H1 (cell line): ENCODE results near the gene HSF5. TPM values are rescaled to one million over a fixed set of nuclear protein-coding genes. Genes with fewer than 3 reads are reported as not detected.
A peak's percentile ranks its signal among the peaks of the same experiment; 100 is the strongest.

Experiments used
- CTCF ChIA-PET: fragments of 300-600 bp; sonication (Branson Sonifier 250); formaldehyde crosslinking; loops from one replicate; lab custom pipeline; 2021; ENCODE audit not compliant: partially characterized antibody; lab: Charles Lee
- POLR2A ChIA-PET: fragments of 300-600 bp; sonication (Branson Sonifier 250); formaldehyde crosslinking; loops from one replicate; lab custom pipeline; 2021; ENCODE audit warnings: inconsistent platforms; ENCODE audit not compliant: partially characterized antibody; lab: Charles Lee
- DNase-seq, 2 experiments: peaks; one replicate each; pipeline versions ENCODE4 v3.0.0 to v3.0.0-alpha.2; 2010 to 2022; ENCODE audit warnings: low spot score in 2 of 2, low read depth in 1 of 2, mixed read lengths in 1 of 2
- FAIRE-seq: peaks from 2 replicates; lab custom pipeline; 2011; peaks lifted over from hg19 to GRCh38; lab: Jason Lieb, UNC
- H2AFZ ChIP-seq: 2 replicates; pipeline ENCODE4 v1.8.1; 2012; ENCODE audit warnings: low read length, inconsistent platforms
- H2AK5ac ChIP-seq: 2 replicates; pipeline ENCODE4 v1.6.1; 2013; ENCODE audit warnings: low read depth, low read length
- H2BK120ac ChIP-seq: replicated peaks from 2 replicates; pipeline ENCODE3; 2013; ENCODE audit warnings: low read depth, low read length, inconsistent platforms
- H2BK12ac ChIP-seq: 2 replicates; pipeline ENCODE4 v1.6.1; 2013; ENCODE audit warnings: low read depth, low read length
- H2BK15ac ChIP-seq: 2 replicates; pipeline ENCODE4 v1.6.1; 2013; ENCODE audit warnings: low read length
- H2BK20ac ChIP-seq: 2 replicates; pipeline ENCODE4 v1.6.1; 2013; ENCODE audit warnings: low read length
- H2BK5ac ChIP-seq: 2 replicates; pipeline ENCODE4 v1.6.1; 2013; ENCODE audit warnings: low read depth, low read length
- H3K14ac ChIP-seq: 2 replicates; pipeline ENCODE4 v1.6.1; 2013; ENCODE audit warnings: inconsistent platforms; ENCODE audit not compliant: insufficient read length
- H3K18ac ChIP-seq: 2 replicates; pipeline ENCODE4 v1.6.1; 2013; ENCODE audit warnings: low read length; ENCODE audit errors: extremely low read depth
- H3K23ac ChIP-seq: 2 replicates; pipeline ENCODE4 v1.6.1; 2013; ENCODE audit warnings: inconsistent platforms; ENCODE audit not compliant: insufficient read length
- H3K23me2 ChIP-seq: 2 replicates; pipeline ENCODE4 v1.6.1; 2013; ENCODE audit warnings: low read depth, low read length
- H3K27ac ChIP-seq: 2 replicates; pipeline ENCODE4 v1.6.1; 2011; ENCODE audit warnings: low read depth, low read length, inconsistent platforms
- H3K27me3 ChIP-seq, 4 experiments: replicated peaks in 1 of 4; 1 replicate in 1 of 4; 2 replicates in 3 of 4; pipeline versions ENCODE4 v1.6.1 to v1.8.1; 2011 to 2013; ENCODE audit warnings: low read length in 3 of 4, mild to moderate bottlenecking in 3 of 4, inconsistent platforms in 2 of 4, mixed read lengths in 2 of 4, moderate library complexity in 1 of 4; ENCODE audit not compliant: control insufficient read depth in 3 of 4, insufficient read depth in 3 of 4; ENCODE audit errors: extremely low read depth in 1 of 4
- H3K36me3 ChIP-seq, 4 experiments: 2 replicates each; pipeline versions ENCODE4 v1.6.1 to v1.8.1; 2011 to 2013; ENCODE audit warnings: mild to moderate bottlenecking in 4 of 4, low read length in 3 of 4, moderate library complexity in 2 of 4, control low read depth in 1 of 4, inconsistent platforms in 1 of 4; ENCODE audit not compliant: insufficient read depth in 4 of 4, control insufficient read depth in 2 of 4
- H3K4ac ChIP-seq: replicated peaks from 2 replicates; pipeline ENCODE3; 2013; ENCODE audit warnings: low read length, low read depth, mixed read lengths, inconsistent platforms; ENCODE audit not compliant: insufficient read length
- H3K4me1 ChIP-seq, 4 experiments: replicated peaks in 1 of 4; 1 replicate in 1 of 4; 2 replicates in 3 of 4; pipeline versions ENCODE4 v1.6.1 to v1.8.1; 2011 to 2013; ENCODE audit warnings: low read length in 3 of 4, inconsistent platforms in 2 of 4, mixed read lengths in 1 of 4; ENCODE audit not compliant: insufficient read depth in 4 of 4, control insufficient read depth in 3 of 4
- H3K4me2 ChIP-seq, 2 experiments: 2 replicates each; pipeline versions ENCODE4 v1.6.1 to v1.8.1; 2011 to 2013; ENCODE audit warnings: low read depth in 2 of 2, low read length in 2 of 2, control low read depth in 1 of 2, inconsistent platforms in 1 of 2, mild to moderate bottlenecking in 1 of 2; ENCODE audit not compliant: insufficient read depth in 1 of 2
- H3K4me3 ChIP-seq, 4 experiments: fragments of 200-600, 300-600 bp in 1 of 4; sonication (generic), shearing (Covaris generic), sonication (Bioruptor Twin) in 1 of 4; 2 replicates each; pipeline versions ENCODE4 v1.5.1 to v1.8.1; 2011 to 2016; ENCODE audit warnings: low read length in 4 of 4, low read depth in 3 of 4, control low read depth in 2 of 4, inconsistent platforms in 2 of 4, mild to moderate bottlenecking in 2 of 4, mixed read lengths in 1 of 4, moderate library complexity in 1 of 4; ENCODE audit not compliant: insufficient read depth in 2 of 4; ENCODE audit errors: extremely low read depth in 1 of 4
- H3K56ac ChIP-seq: replicated peaks from 2 replicates; pipeline ENCODE3; 2013; ENCODE audit warnings: low read depth, mild to moderate bottlenecking, mixed read lengths, low read length, inconsistent platforms; ENCODE audit not compliant: insufficient read length
- H3K79me1 ChIP-seq: 2 replicates; pipeline ENCODE4 v1.6.1; 2013; ENCODE audit warnings: low read depth, low read length, control low read depth
- H3K79me2 ChIP-seq, 2 experiments: 2 replicates each; pipeline versions ENCODE4 v1.6.1 to v1.8.1; 2012 to 2013; ENCODE audit warnings: low read length in 2 of 2, mild to moderate bottlenecking in 2 of 2, inconsistent platforms in 1 of 2; ENCODE audit not compliant: insufficient read depth in 2 of 2, control insufficient read depth in 1 of 2
- H3K9ac ChIP-seq, 4 experiments: replicated peaks in 1 of 4; 1 replicate in 1 of 4; 2 replicates in 3 of 4; pipeline versions ENCODE4 v1.6.1 to v1.8.1; 2011 to 2013; ENCODE audit warnings: low read depth in 3 of 4, low read length in 3 of 4, control low read depth in 2 of 4, mild to moderate bottlenecking in 2 of 4, moderate library complexity in 2 of 4, inconsistent platforms in 1 of 4; ENCODE audit errors: extremely low read depth in 1 of 4
- H3K9me3 ChIP-seq, 2 experiments: 2 replicates each; pipeline versions ENCODE4 v1.6.1 to v1.8.1; 2012 to 2013; ENCODE audit warnings: mild to moderate bottlenecking in 2 of 2, moderate library complexity in 2 of 2, control low read depth in 1 of 2, inconsistent platforms in 1 of 2, low read depth in 1 of 2, low read length in 1 of 2, mixed read lengths in 1 of 2; ENCODE audit not compliant: insufficient read depth in 2 of 2
- H4K20me1 ChIP-seq, 2 experiments: replicated peaks in 1 of 2; 2 replicates each; pipeline versions ENCODE3 to v1.8.1; 2011 to 2013; ENCODE audit warnings: inconsistent platforms in 2 of 2, low read length in 2 of 2, mild to moderate bottlenecking in 1 of 2; ENCODE audit not compliant: insufficient read depth in 2 of 2, control insufficient read depth in 1 of 2
- H4K5ac ChIP-seq: 2 replicates; pipeline ENCODE4 v1.6.1; 2013; ENCODE audit warnings: low read length, low read depth, mixed read lengths, inconsistent platforms; ENCODE audit not compliant: insufficient read length
- H4K8ac ChIP-seq: 2 replicates; pipeline ENCODE4 v1.8.0; 2013; ENCODE audit warnings: mild to moderate bottlenecking, moderate library complexity, low read length, inconsistent platforms; ENCODE audit not compliant: insufficient read depth; ENCODE audit errors: extremely low read depth
- H4K91ac ChIP-seq: replicated peaks from 2 replicates; pipeline ENCODE3; 2013; ENCODE audit warnings: low read length, mixed read lengths, inconsistent platforms; ENCODE audit not compliant: insufficient read length
- GABPA ChIP-seq: IDR thresholded peaks from 2 replicates; pipeline ENCODE4 v1.6.1; 2011; ENCODE audit warnings: mild to moderate bottlenecking, low read length, moderate library complexity, borderline replicate concordance; ENCODE audit not compliant: insufficient read depth
- NANOG ChIP-seq: IDR thresholded peaks from 2 replicates; pipeline ENCODE4 v1.6.1; 2011; ENCODE audit warnings: low read length, low read depth, mild to moderate bottlenecking, inconsistent platforms; ENCODE audit not compliant: insufficient read depth, poor library complexity, severe bottlenecking
- RNF2 ChIP-seq: fragments of 200-900, 300-1000 bp; sonication (generic); IDR thresholded peaks from 2 replicates; pipeline ENCODE4 v1.7.1; 2016; ENCODE audit warnings: borderline replicate concordance, low read depth, mild to moderate bottlenecking, antibody characterized with exemption, low read length; ENCODE audit not compliant: poor library complexity, severe bottlenecking; ENCODE audit errors: missing control alignments
- TCF12 ChIP-seq: IDR thresholded peaks from 2 replicates; pipeline ENCODE4 v1.6.1; 2011; ENCODE audit warnings: low read depth, mild to moderate bottlenecking, low read length
- WGBS, 2 experiments: shearing (Covaris generic) in 1 of 2; methylation state at CpG; one replicate each; pipeline versions ENCODE4 v1.1.6 to v1.1.7; 2013 to 2015; ENCODE audit warnings: low lambda C conversion rate in 2 of 2, mixed read lengths in 2 of 2, inconsistent platforms in 1 of 2, low coverage in 1 of 2, missing lambda C conversion rate in 1 of 2; ENCODE audit not compliant: insufficient replicate concordance in 2 of 2, insufficient coverage in 1 of 2, insufficient read length in 1 of 2; ENCODE audit errors: extremely low coverage in 1 of 2, missing lambda C conversion rate in 1 of 2; 5-methylcytosine and 5-hydroxymethylcytosine counted together
- polyA plus RNA-seq, 7 experiments: library from polyadenylated mRNA; depleted of rRNA in 3 of 7; stranded (reverse) in 5 of 7; unstranded in 2 of 7; fragments of >200 nt in 5 of 7; fragments of 200-250 nt in 2 of 7; gene quantifications; 1 replicate in 5 of 7; 2 replicates in 1 of 7; 4 replicates in 1 of 7; pipeline versions ENCODE4 v1.2.1 to v1.2.3, GENCODE V29; 2011 to 2013; ENCODE audit warnings: missing spikeins in 2 of 7, mixed read lengths in 2 of 7
- total RNA-seq: library from RNA; stranded (reverse); fragmentation: NEBNext Ultra II Directional; extraction: Animal tissue kit (Norgen Biotek cat#: 25700); gene quantifications from 2 replicates; pipeline ENCODE4 v1.2.1, GENCODE V29; 2021
- TF ChIP-seq, protein P1 (sequence below): IDR thresholded peaks from 2 replicates; pipeline ENCODE4 v1.6.1; 2012; ENCODE audit warnings: inconsistent platforms
- TF ChIP-seq, protein P2 (sequence below): IDR thresholded peaks from 2 replicates; pipeline ENCODE4 v1.6.1; 2011; ENCODE audit warnings: low read length, improper control_type of control experiment
- TF ChIP-seq, protein P3 (sequence below): IDR thresholded peaks from 2 replicates; pipeline ENCODE4 v1.6.1; 2011; ENCODE audit warnings: low read depth, mild to moderate bottlenecking, low read length; ENCODE audit not compliant: insufficient read depth

Gene HSF5
- total and polyA plus RNA-seq, 2 of the 8 experiments (the other 6 are each of a cell fraction or from before 2014, with no cell fraction given) = not detected

DNA sequence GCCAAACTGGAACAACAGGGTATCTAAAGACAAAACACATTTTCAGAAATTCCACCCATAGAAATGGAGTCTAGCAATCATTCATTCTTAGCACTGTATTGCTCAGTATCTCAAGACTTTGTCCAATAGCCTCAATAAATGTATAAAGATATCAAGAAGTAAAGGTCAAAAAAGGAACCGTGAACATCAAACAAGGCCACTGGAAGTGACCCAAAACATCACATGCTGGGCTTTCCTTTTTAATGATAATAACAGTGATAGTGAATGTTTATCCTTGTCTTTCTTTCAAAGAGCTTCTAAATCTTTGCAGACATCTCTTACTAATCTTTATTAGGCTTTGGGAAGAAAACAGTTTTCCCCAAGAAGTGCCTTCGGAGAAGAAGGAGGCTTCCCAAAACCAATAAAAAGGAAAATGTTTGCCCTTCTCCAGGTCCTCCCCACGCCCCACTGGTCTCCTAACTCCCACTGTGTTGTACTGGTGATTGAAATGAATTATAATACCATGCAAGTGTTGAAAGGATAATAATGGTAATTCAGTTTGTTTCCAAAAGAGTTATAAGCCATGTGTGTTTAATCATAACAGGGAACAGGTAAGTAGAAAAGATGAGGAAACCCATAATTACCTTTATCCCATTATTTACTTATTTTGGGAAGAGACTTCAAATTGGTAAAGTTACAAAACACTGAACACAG lies 89.5 kb downstream of the HSF5 start:
- CTCF ChIA-PET = interaction anchor here (0.9 to 1.7 kb wide), 4 partner anchors 10 to 61 kb away, joined by 3 to 8 read pairs (median 4); partner anchors contain the start of gene RNF43
- Histone ChIP-seq H3K4me2 (peak overlapping the region; percentile 16 to 18; a peak in 2 of 4 replicates), H4K20me1 (peaks cover 0 to 2% of the 10 kb centered on the region in 2 experiments), H2BK20ac (no peak overlapping the region), H3K27ac (no peak overlapping the region), H3K23ac (no peak overlapping the region), H3K9me3 (no peaks in the 10 kb centered on the region), H3K9ac (no peak overlapping the region), H3K14ac (no peak overlapping the region), H3K4me3 (0 out of 8 replicates have a peak overlapping the region, but pooled peaks of 1 of the 4 experiments have one; percentile 3), H4K91ac (no peak overlapping the region), H2AK5ac (no peak overlapping the region), H3K18ac (no peak overlapping the region), H4K5ac (no peak overlapping the region), H2AFZ (no peak overlapping the region), H2BK120ac (no peak overlapping the region), H2BK15ac (no peak overlapping the region), H3K79me2 (no peaks in the 10 kb centered on the region), H3K36me3 (no peaks in the 10 kb centered on the region), H3K79me1 (no peaks in the 10 kb centered on the region), H3K4me1 (peaks cover 2 to 11% (median 8%) of the 10 kb centered on the region in 4 experiments; a peak in 4 of 7 replicates), H3K56ac (no peak overlapping the region), H2BK12ac (no peak overlapping the region), H3K4ac (no peak overlapping the region), H2BK5ac (no peak overlapping the region), H3K27me3 (peaks cover 19 to 56% (median 42%) of the 10 kb centered on the region in 4 experiments; a peak in 6 of 7 replicates), H3K23me2 (no peaks in the 10 kb centered on the region), H4K8ac (no peak overlapping the region)
- TF ChIP-seq NANOG (peak; percentile 66), GABPA (no peak), RNF2 (no peak), TCF12 (no peak)
- TF ChIP-seq, protein P1, sequence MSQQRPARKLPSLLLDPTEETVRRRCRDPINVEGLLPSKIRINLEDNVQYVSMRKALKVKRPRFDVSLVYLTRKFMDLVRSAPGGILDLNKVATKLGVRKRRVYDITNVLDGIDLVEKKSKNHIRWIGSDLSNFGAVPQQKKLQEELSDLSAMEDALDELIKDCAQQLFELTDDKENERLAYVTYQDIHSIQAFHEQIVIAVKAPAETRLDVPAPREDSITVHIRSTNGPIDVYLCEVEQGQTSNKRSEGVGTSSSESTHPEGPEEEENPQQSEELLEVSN = no peak
- TF ChIP-seq, protein P2, sequence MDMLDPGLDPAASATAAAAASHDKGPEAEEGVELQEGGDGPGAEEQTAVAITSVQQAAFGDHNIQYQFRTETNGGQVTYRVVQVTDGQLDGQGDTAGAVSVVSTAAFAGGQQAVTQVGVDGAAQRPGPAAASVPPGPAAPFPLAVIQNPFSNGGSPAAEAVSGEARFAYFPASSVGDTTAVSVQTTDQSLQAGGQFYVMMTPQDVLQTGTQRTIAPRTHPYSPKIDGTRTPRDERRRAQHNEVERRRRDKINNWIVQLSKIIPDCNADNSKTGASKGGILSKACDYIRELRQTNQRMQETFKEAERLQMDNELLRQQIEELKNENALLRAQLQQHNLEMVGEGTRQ = no peak
- TF ChIP-seq, protein P3, sequence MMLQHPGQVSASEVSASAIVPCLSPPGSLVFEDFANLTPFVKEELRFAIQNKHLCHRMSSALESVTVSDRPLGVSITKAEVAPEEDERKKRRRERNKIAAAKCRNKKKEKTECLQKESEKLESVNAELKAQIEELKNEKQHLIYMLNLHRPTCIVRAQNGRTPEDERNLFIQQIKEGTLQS = no peak
- DNase-seq (no peak), FAIRE-seq (no peak)
- POLR2A ChIA-PET = interaction anchor here (2.7 kb wide), 1 partner anchor 18 kb away, joined by 9 read pairs; the partner anchor contains the start of gene RNF43
- 11% methylated on average over 3 of the region's 3 CpGs; no CpG with 5 or more reads in 1 of the 2 experiments for WGBS, 2 experiments
